Coronary artery (tissue), 2 donors: ENCODE data around the gene VILL.

ENCODE experiments used
- DNase-seq: peaks from one replicate; pipeline ENCODE4 v3.0.0-alpha.2; 2017; ENCODE audit warnings: low spot score
- H3K27ac ChIP-seq, 2 donors: fragments of 200-600 bp; sonication (generic); one replicate each; pipeline ENCODE4 v1.5.1; 2016 to 2019
- H3K4me3 ChIP-seq: fragments of 200-600 bp; sonication (generic); 2 replicates; pipeline ENCODE4 v1.5.1; 2016; ENCODE audit warnings: mild to moderate bottlenecking, moderate library complexity
- TF ChIP-seq, protein P1 (sequence below): fragments of 200-600 bp; sonication (generic); IDR thresholded peaks from one replicate; pipeline ENCODE4 v1.5.1; 2019; ENCODE audit warnings: antibody characterized with exemption

Gene VILL

DNA sequence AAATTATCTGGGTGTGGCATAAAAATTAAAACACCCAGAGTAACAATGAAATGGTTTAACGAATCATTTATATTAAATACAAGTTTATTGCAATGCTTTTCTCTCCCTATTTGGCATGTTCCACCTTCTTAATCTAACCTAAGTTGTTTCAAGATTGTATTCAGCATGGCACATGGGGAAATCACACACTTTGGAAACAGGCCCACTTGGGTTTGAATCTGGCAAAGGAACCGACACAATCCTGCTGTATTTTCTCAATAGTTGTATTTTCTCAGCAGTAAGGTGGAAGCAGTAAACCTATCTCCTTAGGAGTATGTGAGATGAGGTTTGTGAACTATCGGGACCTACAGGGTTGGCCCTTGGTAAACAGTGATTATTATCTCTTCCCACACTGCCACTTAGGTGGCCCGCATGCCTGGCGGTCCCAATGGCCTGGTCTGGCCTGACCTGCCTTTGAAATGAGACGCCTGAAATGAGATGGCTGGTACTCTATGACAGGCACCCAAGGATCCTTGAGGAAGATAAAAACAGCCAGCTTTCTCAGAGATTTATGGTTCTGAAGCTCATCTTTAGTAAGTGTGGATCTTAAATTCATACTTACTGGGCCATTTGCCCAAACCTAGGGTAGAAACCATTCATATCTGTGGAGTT, 45.3 kb upstream of the VILL start:
- DNase-seq: no peak
- Histone ChIP-seq H3K4me3 (peak overlapping the region; percentile 31), H3K27ac (peak overlapping the region; percentile 53 to 75)
- TF ChIP-seq, protein P1, sequence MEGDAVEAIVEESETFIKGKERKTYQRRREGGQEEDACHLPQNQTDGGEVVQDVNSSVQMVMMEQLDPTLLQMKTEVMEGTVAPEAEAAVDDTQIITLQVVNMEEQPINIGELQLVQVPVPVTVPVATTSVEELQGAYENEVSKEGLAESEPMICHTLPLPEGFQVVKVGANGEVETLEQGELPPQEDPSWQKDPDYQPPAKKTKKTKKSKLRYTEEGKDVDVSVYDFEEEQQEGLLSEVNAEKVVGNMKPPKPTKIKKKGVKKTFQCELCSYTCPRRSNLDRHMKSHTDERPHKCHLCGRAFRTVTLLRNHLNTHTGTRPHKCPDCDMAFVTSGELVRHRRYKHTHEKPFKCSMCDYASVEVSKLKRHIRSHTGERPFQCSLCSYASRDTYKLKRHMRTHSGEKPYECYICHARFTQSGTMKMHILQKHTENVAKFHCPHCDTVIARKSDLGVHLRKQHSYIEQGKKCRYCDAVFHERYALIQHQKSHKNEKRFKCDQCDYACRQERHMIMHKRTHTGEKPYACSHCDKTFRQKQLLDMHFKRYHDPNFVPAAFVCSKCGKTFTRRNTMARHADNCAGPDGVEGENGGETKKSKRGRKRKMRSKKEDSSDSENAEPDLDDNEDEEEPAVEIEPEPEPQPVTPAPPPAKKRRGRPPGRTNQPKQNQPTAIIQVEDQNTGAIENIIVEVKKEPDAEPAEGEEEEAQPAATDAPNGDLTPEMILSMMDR: no peak

DNA sequence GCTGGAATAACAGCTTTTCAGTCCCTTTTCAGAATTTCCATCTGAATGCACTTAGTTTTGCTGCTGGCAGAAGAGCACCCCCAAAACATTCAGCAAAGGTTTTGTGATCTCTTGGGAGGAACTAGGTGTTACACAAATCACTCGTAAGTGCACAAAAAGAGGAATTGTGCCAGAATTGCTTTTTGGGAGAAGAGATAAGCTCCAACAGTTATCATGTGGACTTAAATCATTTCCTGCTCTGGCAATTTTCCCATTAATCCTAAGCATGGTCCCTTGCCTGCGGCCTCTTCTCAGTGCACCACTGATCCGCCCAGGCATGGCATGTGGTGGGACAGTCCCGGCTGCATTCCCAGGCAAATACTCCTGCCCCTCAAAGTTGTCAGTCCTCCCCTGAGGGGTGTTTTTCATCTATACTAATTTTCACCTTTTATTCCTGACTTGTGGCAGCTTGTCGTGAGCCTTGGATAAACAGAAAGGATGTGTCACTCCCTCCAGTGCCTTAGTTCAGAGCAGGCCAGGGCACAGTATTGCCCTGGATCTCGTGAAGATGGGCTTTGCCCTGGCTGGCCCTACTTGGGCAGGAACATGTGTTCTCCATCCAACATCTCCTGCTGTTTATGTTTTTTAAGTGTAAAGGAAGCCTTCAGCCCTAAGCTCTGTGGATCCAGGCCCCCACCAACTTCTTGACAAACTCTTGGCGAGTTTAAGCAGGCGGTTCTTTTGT, 44.6 kb upstream of the VILL start:
- H3K27ac ChIP-seq: peak overlapping the region; percentile 53 to 75
- DNase-seq: no peak
- TF ChIP-seq, protein P1: no peak
- peak overlapping the region; percentile 31 for H3K4me3 ChIP-seq

GRCh38 chr3:37946531-37946889, 44.1 kb upstream of the VILL start:
- TF ChIP-seq, protein P1: no peak
- Histone ChIP-seq H3K27ac (peak overlapping the region; percentile 53 to 75), H3K4me3 (no peak overlapping the region)
- DNase-seq: no peak

GRCh38 chr3:37949866-37950265, 40.7 kb upstream of the VILL start:
- peak overlapping the region; percentile 52 to 68 for H3K27ac ChIP-seq

GRCh38 chr3:37952564-37952963, 38.0 kb upstream of the VILL start:
- Histone ChIP-seq H3K27ac (peak overlapping the region; percentile 31 to 61), H3K4me3 (no peak overlapping the region)
- DNase-seq: no peak
- TF ChIP-seq, protein P1: no peak

More at GRCh38 chr3:37949866-37950265, 40.7 kb upstream of the VILL start:
- TF ChIP-seq, protein P1: no peak
- peak overlapping the region; percentile 16 for H3K4me3 ChIP-seq
- DNase-seq: no peak

- no peak for DNase-seq
- H3K27ac ChIP-seq: peak overlapping the region in 1 of 2 donors; percentile 31
- TF ChIP-seq, protein P1: no peak
- H3K4me3 ChIP-seq: no peak overlapping the region
These were observed 37.4 kb upstream of the VILL start for GRCh38 chr3:37953226-37953625.
